ENCODE results near the gene PPP1R16B.
"Not testable (repeated sequence)": the region's sequence is repeated elsewhere in the genome, so short reads cannot be mapped to it uniquely, and the experiment has no call there.

PPP1R16B gene

GRCh38 chr20:38855356-38855755, 49.9 kb downstream of the PPP1R16B start:
- DNase-seq: no peak

GRCh38 chr20:38856570-38856969, 51.1 kb downstream of the PPP1R16B start:
- no peak for DNase-seq

GRCh38 chr20:38857703-38858102, 52.2 kb downstream of the PPP1R16B start:
- DNase-seq: no peak

GRCh38 chr20:38859070-38859690, 53.7 kb downstream of the PPP1R16B start:
- no peak for DNase-seq

GRCh38 chr20:38859857-38860256, 54.4 kb downstream of the PPP1R16B start:
- not testable (repeated sequence) for DNase-seq

GRCh38 chr20:38861071-38861401, 55.5 kb downstream of the PPP1R16B start:
- no peak for DNase-seq

GRCh38 chr20:38862226-38862625, 56.7 kb downstream of the PPP1R16B start:
- no peak for DNase-seq

- DNase-seq: peak; percentile 61 to 72
Measured at GRCh38 chr20:38863024-38863851, 57.7 kb downstream of the PPP1R16B start.

GRCh38 chr20:38864662-38865061, 59.2 kb downstream of the PPP1R16B start:
- DNase-seq: no peak

- no peak for DNase-seq
Measured at GRCh38 chr20:38866265-38867061, 61.0 kb downstream of the PPP1R16B start.

- no peak for DNase-seq
Measured at GRCh38 chr20:38867062-38867359, 61.5 kb downstream of the PPP1R16B start.

GRCh38 chr20:38870733-38871559, 65.4 kb downstream of the PPP1R16B start:
- peak; percentile 66 to 74 for DNase-seq

GRCh38 chr20:38871560-38871953, 66.1 kb downstream of the PPP1R16B start:
- no peak for DNase-seq

- peak in 1 of 2 experiments; percentile 17 for DNase-seq
Measured at GRCh38 chr20:38872036-38872435, 66.5 kb downstream of the PPP1R16B start.

- DNase-seq: peak in 1 of 2 experiments; percentile 57
Measured at GRCh38 chr20:38872491-38873049, 67.1 kb downstream of the PPP1R16B start.

- peak; percentile 83 to 88 for DNase-seq
Measured at GRCh38 chr20:38873050-38873581, 67.6 kb downstream of the PPP1R16B start.

- DNase-seq: peak in 1 of 2 experiments; percentile 29
Measured at GRCh38 chr20:38874460-38875174, 69.1 kb downstream of the PPP1R16B start.

GRCh38 chr20:38875175-38875993, 69.9 kb downstream of the PPP1R16B start:
- DNase-seq: peak in 1 of 2 experiments; percentile 55

- peak in 1 of 2 experiments; percentile 33 for DNase-seq
Measured at GRCh38 chr20:38877483-38877882, 72.0 kb downstream of the PPP1R16B start.

GRCh38 chr20:38878866-38879265, 73.4 kb downstream of the PPP1R16B start:
- DNase-seq: no peak

Data from activated CD4-positive, alpha-beta T cell treated with anti-CD3 and anti-CD28 coated beads, Interleukin-2, amount 50 U/mL, for 48 hours (primary cell).